Thyroid gland (tissue), 4 donors: ENCODE data around the gene KIF5C. TPM values are rescaled to one million over a fixed set of nuclear protein-coding genes. Genes with fewer than 3 reads are reported as not detected.

Source experiments
- DNase-seq, 2 donors: peaks; one replicate each; pipeline ENCODE4 v3.0.0-alpha.2; 2019
- H3K27ac ChIP-seq, 3 donors: fragments of 200-600 bp; sonication (generic); 1 replicate in 2 of 3; 2 replicates in 1 of 3; pipeline ENCODE4 v1.5.1; 2016 to 2019; ENCODE audit warnings: mild to moderate bottlenecking in 1 of 3, moderate library complexity in 1 of 3
- H3K27me3 ChIP-seq: fragments of 200-600 bp; sonication (generic); one replicate; pipeline ENCODE4 v1.5.1; 2019
- H3K36me3 ChIP-seq, 2 donors: fragments of 200-600 bp; sonication (generic); one replicate each; pipeline ENCODE4 v1.5.1; 2016 to 2019
- H3K4me1 ChIP-seq, 2 donors: fragments of 200-600 bp; sonication (generic); one replicate each; pipeline ENCODE4 v1.5.1; 2017 to 2019
- H3K4me3 ChIP-seq, 3 donors: fragments of 200-600 bp; sonication (generic); replicated peaks in 1 of 3; 1 replicate in 2 of 3; 2 replicates in 1 of 3; pipeline ENCODE4 v1.5.1; 2016; ENCODE audit warnings: mild to moderate bottlenecking in 1 of 3
- H3K9me3 ChIP-seq: fragments of 200-600 bp; sonication (generic); one replicate; pipeline ENCODE4 v1.5.1; 2017
- CTCF ChIP-seq, 6 experiments: fragments of 200-600 bp in 3 of 6; fragments of 450-650 bp in 3 of 6; sonication (generic) in 3 of 6; IDR thresholded peaks; one replicate each; pipeline ENCODE4 v1.5.1; 2016 to 2019; ENCODE audit warnings: antibody characterized with exemption in 6 of 6, mild to moderate bottlenecking in 2 of 6, inconsistent platforms in 1 of 6, moderate library complexity in 1 of 6
- POLR2A ChIP-seq, 2 donors: fragments of 450-650 bp; IDR thresholded peaks; one replicate each; pipeline ENCODE4 v1.6.1; 2017; ENCODE audit warnings: antibody characterized with exemption in 2 of 2, mild to moderate bottlenecking in 2 of 2, moderate library complexity in 1 of 2
- WGBS, 2 donors: methylation state at CpG; one replicate each; pipeline ENCODE4 v1.1.5; 2017; 5-methylcytosine and 5-hydroxymethylcytosine counted together
- intact Hi-C: fragments of 100-400 bp; cut with DNase I; formaldehyde crosslinking; loops from one replicate; pipeline ENCODE4 v1.15.1; 2023
- total RNA-seq, 4 donors: library from RNA; depleted of rRNA; stranded (reverse); fragments of >200 nt; gene quantifications; one replicate each; pipeline ENCODE4 v1.2.3, GENCODE V29; 2016

KIF5C gene
- 1 to 10 TPM; 1.9 to 2.8 (median 2.3) TPM for total RNA-seq

GRCh38 chr2:148874868-148875341 lies at the start of gene KIF5C:
Gene KIF5C (plus strand): TSS chr2:148875227. CDS start chr2:148875618, 391 bp downstream.
- WGBS, 2 donors = 0 to 7% methylated on average over 4 to 18 of the region's 39 CpGs
- Histone ChIP-seq H3K27ac (no peak within 1 kb of the TSS), H3K9me3 (no peaks in the 10 kb centered on the region), H3K27me3 (peaks cover 6% of the 10 kb centered on the region), H3K4me3 (peak within 1 kb of the TSS in 1 of 3 donors; percentile 41), H3K36me3 (no peaks in the 10 kb centered on the region), H3K4me1 (peaks cover 19 to 22% of the 10 kb centered on the region in 2 donors)
- no peak for TF ChIP-seq CTCF (IDR thresholded peaks at IDR 0.05)
- TF ChIP-seq POLR2A (IDR thresholded peaks at IDR 0.05) = no peak
- intact Hi-C loops = no loop called here
- DNase-seq = peak; percentile 77 to 83

GRCh38 chr2:148826791-148827190 lies 48.2 kb upstream of the KIF5C start:
- H3K4me3 ChIP-seq = no peak overlapping the region
- H3K27ac ChIP-seq = no peak overlapping the region
- no peaks in the 10 kb centered on the region for H3K9me3 ChIP-seq
- no peaks in the 10 kb centered on the region for H3K36me3 ChIP-seq
- intact Hi-C loops = no loop called here
- DNase-seq = no peak
- TF ChIP-seq POLR2A (IDR thresholded peaks at IDR 0.05) (no peak), CTCF (IDR thresholded peaks at IDR 0.05) (no peak)
- H3K4me1 ChIP-seq = no peaks in the 10 kb centered on the region
- H3K27me3 ChIP-seq = no peaks in the 10 kb centered on the region

GRCh38 chr2:148828941-148829340 lies 46.1 kb upstream of the KIF5C start:
- Histone ChIP-seq H3K9me3 (no peaks in the 10 kb centered on the region), H3K27ac (no peak overlapping the region), H3K4me3 (no peak overlapping the region), H3K36me3 (no peaks in the 10 kb centered on the region), H3K27me3 (no peaks in the 10 kb centered on the region), H3K4me1 (no peaks in the 10 kb centered on the region)
- no peak for TF ChIP-seq POLR2A (IDR thresholded peaks at IDR 0.05)
- TF ChIP-seq CTCF (IDR thresholded peaks at IDR 0.05) = no peak
- intact Hi-C loops = no loop called here
- 83 to 85% methylated on average over 2 of the region's 2 CpGs for WGBS, 2 donors
- DNase-seq = no peak

GRCh38 chr2:148829618-148830017 lies 45.4 kb upstream of the KIF5C start:
- TF ChIP-seq CTCF (IDR thresholded peaks at IDR 0.05) (no peak), POLR2A (IDR thresholded peaks at IDR 0.05) (no peak)
- no peak for DNase-seq
- H3K27me3 ChIP-seq = no peaks in the 10 kb centered on the region
- no peaks in the 10 kb centered on the region for H3K9me3 ChIP-seq
- 47 to 50% methylated on average over 3 of the region's 3 CpGs for WGBS, 2 donors
- no peaks in the 10 kb centered on the region for H3K36me3 ChIP-seq
- H3K4me3 ChIP-seq = no peak overlapping the region
- H3K27ac ChIP-seq = no peak overlapping the region
- intact Hi-C loops = no loop called here
- H3K4me1 ChIP-seq = no peaks in the 10 kb centered on the region

GRCh38 chr2:148832637-148833036 lies 42.4 kb upstream of the KIF5C start:
- Histone ChIP-seq H3K27me3 (no peaks in the 10 kb centered on the region), H3K4me3 (no peak overlapping the region), H3K4me1 (no peaks in the 10 kb centered on the region), H3K9me3 (no peaks in the 10 kb centered on the region), H3K27ac (no peak overlapping the region), H3K36me3 (no peaks in the 10 kb centered on the region)
- 93 to 94% methylated on average over 7 of the region's 7 CpGs for WGBS, 2 donors
- intact Hi-C loops = no loop called here
- no peak for DNase-seq
- no peak for TF ChIP-seq CTCF (IDR thresholded peaks at IDR 0.05)
- TF ChIP-seq POLR2A (IDR thresholded peaks at IDR 0.05) = no peak
